Measurements from ENCODE around the gene MBTD1.
A peak's percentile ranks its signal among the peaks of the same experiment; 100 is the strongest.
"Not testable (repeated sequence)": the region's sequence is repeated elsewhere in the genome, so short reads cannot be mapped to it uniquely, and the experiment has no call there.

Gene MBTD1

DNA sequence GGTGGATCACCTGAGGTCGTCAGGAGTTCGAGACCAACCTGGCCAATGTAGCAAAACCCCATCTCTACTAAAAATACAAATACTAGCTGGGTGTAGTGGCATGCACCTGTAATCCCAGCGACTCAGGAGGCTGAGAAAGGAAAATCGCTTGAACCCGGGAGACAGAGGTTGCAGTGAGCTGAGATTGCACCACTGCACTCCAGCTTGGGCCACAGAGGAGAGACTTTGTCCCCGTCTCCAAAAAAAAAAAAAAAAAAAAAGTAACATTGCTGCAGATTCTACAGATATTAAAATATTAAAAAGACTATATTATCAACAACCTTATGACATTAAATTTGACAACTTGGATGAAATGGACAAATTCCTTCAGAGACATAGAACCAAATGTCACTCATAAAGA lies 25.7 kb downstream of the MBTD1 start:
- no peak overlapping the region for H3K4me3 ChIP-seq
- no peak overlapping the region for H3K27ac ChIP-seq
- TF ChIP-seq, protein P1, sequence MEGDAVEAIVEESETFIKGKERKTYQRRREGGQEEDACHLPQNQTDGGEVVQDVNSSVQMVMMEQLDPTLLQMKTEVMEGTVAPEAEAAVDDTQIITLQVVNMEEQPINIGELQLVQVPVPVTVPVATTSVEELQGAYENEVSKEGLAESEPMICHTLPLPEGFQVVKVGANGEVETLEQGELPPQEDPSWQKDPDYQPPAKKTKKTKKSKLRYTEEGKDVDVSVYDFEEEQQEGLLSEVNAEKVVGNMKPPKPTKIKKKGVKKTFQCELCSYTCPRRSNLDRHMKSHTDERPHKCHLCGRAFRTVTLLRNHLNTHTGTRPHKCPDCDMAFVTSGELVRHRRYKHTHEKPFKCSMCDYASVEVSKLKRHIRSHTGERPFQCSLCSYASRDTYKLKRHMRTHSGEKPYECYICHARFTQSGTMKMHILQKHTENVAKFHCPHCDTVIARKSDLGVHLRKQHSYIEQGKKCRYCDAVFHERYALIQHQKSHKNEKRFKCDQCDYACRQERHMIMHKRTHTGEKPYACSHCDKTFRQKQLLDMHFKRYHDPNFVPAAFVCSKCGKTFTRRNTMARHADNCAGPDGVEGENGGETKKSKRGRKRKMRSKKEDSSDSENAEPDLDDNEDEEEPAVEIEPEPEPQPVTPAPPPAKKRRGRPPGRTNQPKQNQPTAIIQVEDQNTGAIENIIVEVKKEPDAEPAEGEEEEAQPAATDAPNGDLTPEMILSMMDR (IDR thresholded peaks at IDR 0.05) = no peak
- no peak for DNase-seq (ENCODE audit: low spot score)

GRCh38 chr17:51231999-51232398 lies 27.9 kb downstream of the MBTD1 start:
- TF ChIP-seq, protein P1 (IDR thresholded peaks at IDR 0.05) = no peak
- no peak overlapping the region for H3K27ac ChIP-seq
- no peak overlapping the region for H3K4me3 ChIP-seq
- DNase-seq (ENCODE audit: low spot score) = no peak

DNA sequence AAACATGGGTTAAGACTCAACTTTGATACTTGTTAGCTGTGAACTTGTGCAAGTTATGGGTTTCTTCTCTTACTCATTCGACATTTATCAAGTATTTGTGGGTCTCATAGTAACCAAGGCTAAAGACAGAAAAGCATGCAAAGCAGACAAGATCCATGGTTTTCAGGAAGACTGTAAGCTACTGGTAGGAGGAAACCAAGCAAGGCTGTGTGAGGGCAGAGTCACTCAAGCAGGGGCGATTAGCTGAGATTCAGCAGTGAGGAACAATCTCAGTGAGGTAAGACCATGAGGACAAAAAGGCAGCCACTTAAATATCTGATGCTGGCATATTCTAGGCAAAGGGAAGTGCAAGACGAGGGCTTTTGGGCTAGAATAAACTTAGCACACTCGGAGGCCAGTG lies 29.5 kb downstream of the MBTD1 start:
- DNase-seq (ENCODE audit: low spot score) = no peak
- TF ChIP-seq, protein P1 (IDR thresholded peaks at IDR 0.05) = no peak
- H3K4me3 ChIP-seq = no peak overlapping the region
- no peak overlapping the region for H3K27ac ChIP-seq

- TF ChIP-seq, protein P1 (IDR thresholded peaks at IDR 0.05) = no peak
- no peak overlapping the region for H3K4me3 ChIP-seq
- H3K27ac ChIP-seq = no peak overlapping the region
- DNase-seq (ENCODE audit: low spot score) = no peak
Observed at GRCh38 chr17:51229889-51230288, 30.0 kb downstream of the MBTD1 start.

DNA sequence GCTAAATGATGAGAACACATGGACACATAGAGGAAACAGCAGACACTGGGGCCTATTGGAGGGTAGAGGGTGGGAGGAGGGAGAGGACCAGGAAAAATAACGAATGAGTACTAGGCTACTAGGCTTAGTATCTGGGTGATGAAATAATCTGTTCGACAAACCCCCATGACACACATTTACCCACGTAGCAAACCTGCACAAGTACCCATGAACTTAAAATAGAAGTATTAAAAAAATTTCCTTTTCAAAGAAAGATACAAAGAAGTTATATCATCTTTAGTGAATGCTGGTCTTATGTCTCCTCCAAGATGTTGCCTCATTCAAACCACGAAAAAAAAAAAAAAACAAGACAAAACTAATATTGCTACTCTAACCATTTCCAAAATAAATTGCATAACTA lies 31.7 kb downstream of the MBTD1 start:
- TF ChIP-seq, protein P1 (IDR thresholded peaks at IDR 0.05) = no peak
- no peak for DNase-seq (ENCODE audit: low spot score)
- Histone ChIP-seq H3K27ac (no peak overlapping the region), H3K4me3 (no peak overlapping the region)

DNA sequence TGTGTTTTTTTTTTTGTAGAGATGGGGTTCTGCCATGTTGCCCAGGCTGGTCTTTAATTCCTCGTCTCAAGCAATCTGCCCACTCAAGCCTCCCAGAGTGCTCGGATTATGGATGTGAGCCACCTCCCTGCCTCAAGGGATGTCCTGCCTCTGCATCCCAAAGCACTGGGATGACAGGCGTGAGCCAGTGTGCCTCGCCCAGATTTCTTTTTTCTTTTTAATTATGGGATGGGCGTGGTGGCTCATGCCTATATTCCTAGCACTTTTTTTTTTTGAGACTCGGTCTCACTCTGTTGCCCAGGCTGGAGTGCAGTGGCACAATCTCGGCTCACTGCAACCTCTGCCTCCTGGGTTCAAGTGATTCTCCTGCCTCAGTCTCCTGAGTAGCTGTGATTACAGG lies 34.3 kb downstream of the MBTD1 start:
- not testable (repeated sequence) for H3K27ac ChIP-seq; DNase-seq (ENCODE audit: low spot score); H3K4me3 ChIP-seq

- TF ChIP-seq, protein P1 (IDR thresholded peaks at IDR 0.05) = no peak
- peak overlapping the region in 1 of 2 donors; percentile 2 for H3K27ac ChIP-seq
- DNase-seq (ENCODE audit: low spot score) = no peak
- no peak overlapping the region for H3K4me3 ChIP-seq
Observed at GRCh38 chr17:51224402-51225262, 35.2 kb downstream of the MBTD1 start.
